Muscle of leg (tissue), 16 donors: ENCODE results near the gene F8. TPM values are rescaled to one million over a fixed set of nuclear protein-coding genes. Genes with fewer than 3 reads are reported as not detected.
A peak's percentile ranks its signal among the peaks of the same experiment; 100 is the strongest.

Experiments used
- DNase-seq: peaks from one replicate; pipeline ENCODE4 v3.0.0; 2013
- H3K27ac ChIP-seq: one replicate; pipeline ENCODE4 v1.5.1; 2013; ENCODE audit warnings: mild to moderate bottlenecking, low read length, control low read depth
- H3K27me3 ChIP-seq: one replicate; pipeline ENCODE4 v1.6.1; 2013; ENCODE audit warnings: low read length; ENCODE audit not compliant: control insufficient read depth, insufficient read depth
- H3K36me3 ChIP-seq: one replicate; pipeline ENCODE4 v1.6.1; 2013; ENCODE audit warnings: low read length; ENCODE audit not compliant: control insufficient read depth, insufficient read depth
- H3K4me1 ChIP-seq: one replicate; pipeline ENCODE4 v1.6.1; 2013; ENCODE audit warnings: low read length; ENCODE audit not compliant: control insufficient read depth, insufficient read depth
- H3K4me3 ChIP-seq: one replicate; pipeline ENCODE4 v1.5.1; 2013; ENCODE audit warnings: low read length, control low read depth
- H3K9me3 ChIP-seq: replicated peaks from 2 replicates; pipeline ENCODE4 v1.6.1; 2013; ENCODE audit warnings: low read depth, low read length; ENCODE audit not compliant: control insufficient read depth
- WGBS: methylation state at CpG from one replicate; pipeline ENCODE4 v1.1.5; 2013; ENCODE audit warnings: missing lambda C conversion rate; ENCODE audit not compliant: insufficient coverage; 5-methylcytosine and 5-hydroxymethylcytosine counted together
- long read RNA-seq, 11 donors: transcript quantifications; one replicate each; lab custom pipeline, GENCODE V29; 2026
- polyA plus RNA-seq, 8 donors: library from polyadenylated mRNA; unstranded; fragments of 120-200 nt; gene quantifications; one replicate each; pipeline versions ENCODE4 v1.2.1 to v1.2.3, GENCODE V29; 2013; ENCODE audit warnings: inconsistent platforms in 1 of 8, low replicate concordance in 1 of 8; ENCODE audit not compliant: insufficient read length in 8 of 8, insufficient read depth in 1 of 8
- total RNA-seq: library from RNA; stranded (reverse); fragments of 120-200 nt; gene quantifications from one replicate; pipeline ENCODE4 v1.2.4, GENCODE V29; 2013

F8 gene
- 6.4 TPM for total RNA-seq
- polyA plus RNA-seq: 1 to 10 TPM; 3.6 to 7.0 (median 4.7) TPM
- long read RNA-seq, donor 1: 0 reads
- long read RNA-seq, donor 2: 0 reads
- long read RNA-seq, donor 3: 0 reads
- long read RNA-seq, donor 4, partial matches to known transcripts: 91 of 140 reads
- long read RNA-seq, donor 4, other reads (novel, unspliced or antisense): 48 of 140 reads
- long read RNA-seq, donor 5: 0 reads
- long read RNA-seq, donor 6, partial matches to known transcripts: 15 of 16 reads
- long read RNA-seq, donor 6, other reads (novel, unspliced or antisense): 0 of 16 reads
- long read RNA-seq, donor 7: 0 reads
- long read RNA-seq, donor 8: 0 reads
- long read RNA-seq, donor 9, partial matches to known transcripts: 181 of 181 reads
- long read RNA-seq, donor 9, other reads (novel, unspliced or antisense): 0 of 181 reads
- long read RNA-seq, donor 10: 0 reads
- long read RNA-seq, donor 11: 0 reads

GRCh38 chrX:155022585-155022984, at the start of gene F8:
F8 (minus strand) TSS chrX:155022723; CDS start chrX:155022552, 171 bp downstream.
- no peak for DNase-seq
- WGBS: no CpG with 5 or more reads among the region's 1 CpG
- H3K4me1 ChIP-seq: no peaks in the 10 kb centered on the region
- H3K36me3 ChIP-seq: no peaks in the 10 kb centered on the region
- no peak within 1 kb of the TSS for H3K27ac ChIP-seq
- H3K4me3 ChIP-seq: no peak within 1 kb of the TSS
- no peaks in the 10 kb centered on the region for H3K27me3 ChIP-seq
- no peaks in the 10 kb centered on the region for H3K9me3 ChIP-seq

- peaks cover 5% of the 10 kb centered on the region for H3K36me3 ChIP-seq
- H3K4me1 ChIP-seq: no peaks in the 10 kb centered on the region
- H3K9me3 ChIP-seq: no peaks in the 10 kb centered on the region
- no peaks in the 10 kb centered on the region for H3K27me3 ChIP-seq
- 44% methylated on average over 22 of the region's 25 CpGs for WGBS
- DNase-seq: peak; percentile 30
- peak overlapping the region; percentile 89 for H3K27ac ChIP-seq
- H3K4me3 ChIP-seq: peak overlapping the region; percentile 60
Observed at GRCh38 chrX:155071694-155072280, 49.3 kb upstream of the F8 start.

DNA sequence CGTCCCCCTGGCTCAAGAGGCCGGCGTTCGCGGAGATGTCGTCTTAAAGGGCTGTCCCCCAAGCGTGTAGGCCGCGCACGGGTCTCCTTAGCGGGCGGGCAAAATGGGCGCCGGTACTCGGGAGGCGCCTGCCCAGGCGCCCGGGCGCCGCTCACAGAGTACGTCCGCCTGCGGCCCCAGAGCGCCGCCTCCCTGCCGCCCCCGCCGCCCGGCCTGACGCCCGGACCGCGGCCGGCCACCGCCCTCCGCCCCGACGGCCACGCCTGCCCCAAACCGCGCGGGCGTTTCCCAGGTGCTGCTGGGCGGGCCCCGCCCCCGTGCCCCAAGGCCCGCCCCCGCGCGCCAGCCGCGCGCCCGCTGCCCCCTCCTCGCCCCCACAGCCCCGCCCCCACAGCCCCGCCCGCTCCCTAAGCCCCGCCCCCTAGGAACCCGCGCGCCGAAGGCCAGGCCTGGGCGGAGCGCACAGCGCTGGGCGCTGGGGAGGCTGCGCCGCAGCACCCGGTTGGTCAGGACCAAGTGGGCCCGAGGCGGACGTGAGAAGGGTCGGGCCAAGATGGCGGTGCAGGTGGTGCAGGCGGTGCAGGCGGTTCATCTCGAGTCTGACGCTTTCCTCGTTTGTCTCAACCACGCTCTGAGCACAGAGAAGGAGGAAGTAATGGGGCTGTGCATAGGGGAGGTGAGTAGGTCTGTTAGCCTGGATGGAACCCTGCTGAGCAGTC, 48.6 kb upstream of the F8 start, which contains the start of the genes BRCC3, CMC4 and MTCP1:
TSS of gene BRCC3 (plus strand) at position 534 of the 719 bp plus-strand sequence. CDS start at position 554, 20 bp downstream.
TSS of gene CMC4 (minus strand) at position 162 of the 719 bp plus-strand sequence. CDS start 7,113 bp downstream, outside the sequence.
TSS of gene MTCP1 (minus strand) at position 162 of the 719 bp plus-strand sequence. CDS start 5,126 bp downstream, outside the sequence.
- H3K4me1 ChIP-seq: no peaks in the 10 kb centered on the region
- peak within 1 kb of the TSS; percentile 90 for H3K27ac ChIP-seq
- H3K27me3 ChIP-seq: no peaks in the 10 kb centered on the region
- peak; percentile 87 for DNase-seq
- 27% methylated on average over 68 of the region's 81 CpGs for WGBS
- peak within 1 kb of the TSS; percentile 73 for H3K4me3 ChIP-seq
- H3K9me3 ChIP-seq: no peaks in the 10 kb centered on the region
- H3K36me3 ChIP-seq: peaks cover 5% of the 10 kb centered on the region

DNA sequence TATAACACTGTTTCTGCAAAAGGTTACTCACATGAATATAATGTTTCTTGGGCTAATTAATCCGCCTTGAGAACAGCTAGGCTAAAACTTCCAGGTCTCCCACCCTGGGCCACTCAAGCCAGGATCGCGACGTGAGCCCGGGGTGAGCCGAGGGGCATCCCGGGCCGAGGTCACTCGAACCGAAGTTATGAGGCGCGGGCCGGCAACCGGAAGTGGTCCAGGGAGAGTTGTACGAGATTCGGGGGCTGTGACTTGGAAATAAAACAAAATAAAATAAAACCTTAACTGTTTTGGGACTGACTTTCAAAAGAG, 48.1 kb upstream of the F8 start:
- H3K27me3 ChIP-seq: no peaks in the 10 kb centered on the region
- 26% methylated on average over 10 of the region's 16 CpGs for WGBS
- H3K27ac ChIP-seq: peak overlapping the region; percentile 90
- peaks cover under 1% of the 10 kb centered on the region for H3K36me3 ChIP-seq
- H3K9me3 ChIP-seq: no peaks in the 10 kb centered on the region
- H3K4me1 ChIP-seq: no peaks in the 10 kb centered on the region
- peak overlapping the region; percentile 73 for H3K4me3 ChIP-seq
- DNase-seq: no peak

GRCh38 chrX:155070038-155070437, 47.5 kb upstream of the F8 start:
- no peak for DNase-seq
- H3K4me1 ChIP-seq: no peaks in the 10 kb centered on the region
- peak overlapping the region; percentile 73 for H3K4me3 ChIP-seq
- H3K9me3 ChIP-seq: no peaks in the 10 kb centered on the region
- peak overlapping the region; percentile 90 for H3K27ac ChIP-seq
- WGBS: no CpG with 5 or more reads among the region's 12 CpGs
- no peaks in the 10 kb centered on the region for H3K27me3 ChIP-seq
- no peaks in the 10 kb centered on the region for H3K36me3 ChIP-seq

GRCh38 chrX:155069414-155069813, 46.9 kb upstream of the F8 start:
- Histone ChIP-seq H3K4me3 (no peak overlapping the region), H3K4me1 (no peaks in the 10 kb centered on the region), H3K27ac (no peak overlapping the region), H3K9me3 (no peaks in the 10 kb centered on the region), H3K27me3 (no peaks in the 10 kb centered on the region), H3K36me3 (no peaks in the 10 kb centered on the region)
- DNase-seq: no peak
- WGBS: no CpG with 5 or more reads among the region's 1 CpG

DNA sequence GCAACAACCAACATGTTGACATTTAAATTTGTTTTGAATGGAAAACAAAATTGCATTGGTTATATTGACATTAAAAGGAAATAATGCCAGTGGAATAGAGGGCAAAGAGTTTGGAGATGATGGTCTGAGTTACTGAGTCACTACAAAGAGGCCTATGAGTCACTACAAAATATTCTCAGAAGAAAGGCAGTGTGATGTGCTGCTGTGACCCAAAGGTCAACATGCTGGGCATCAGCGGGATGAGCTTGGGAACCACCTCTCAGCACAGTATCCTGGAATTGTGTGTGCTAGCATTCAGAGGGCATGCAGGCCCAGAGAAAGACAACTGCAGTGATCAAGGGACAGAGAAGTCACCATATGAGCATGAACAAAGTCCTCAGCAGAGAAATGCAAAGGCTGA, 45.6 kb upstream of the F8 start:
- H3K4me1 ChIP-seq: no peaks in the 10 kb centered on the region
- no peaks in the 10 kb centered on the region for H3K9me3 ChIP-seq
- H3K4me3 ChIP-seq: no peak overlapping the region
- no peak overlapping the region for H3K27ac ChIP-seq
- DNase-seq: no peak
- H3K27me3 ChIP-seq: no peaks in the 10 kb centered on the region
- WGBS: no CpG with 5 or more reads among the region's 1 CpG
- H3K36me3 ChIP-seq: no peaks in the 10 kb centered on the region

GRCh38 chrX:155065035-155065734, 42.7 kb upstream of the F8 start:
- peaks cover 2% of the 10 kb centered on the region for H3K36me3 ChIP-seq
- DNase-seq: no peak
- H3K4me1 ChIP-seq: no peaks in the 10 kb centered on the region
- H3K27ac ChIP-seq: no peak overlapping the region
- WGBS: 85% methylated on average over 5 of the region's 8 CpGs
- H3K27me3 ChIP-seq: no peaks in the 10 kb centered on the region
- no peaks in the 10 kb centered on the region for H3K9me3 ChIP-seq
- H3K4me3 ChIP-seq: no peak overlapping the region

GRCh38 chrX:155061760-155062159, 39.2 kb upstream of the F8 start:
- peak; percentile 39 for DNase-seq
- H3K36me3 ChIP-seq: peaks cover 2% of the 10 kb centered on the region
- H3K27ac ChIP-seq: no peak overlapping the region
- H3K4me3 ChIP-seq: no peak overlapping the region
- WGBS: 70% methylated on average over 2 of the region's 4 CpGs
- no peaks in the 10 kb centered on the region for H3K9me3 ChIP-seq
- no peaks in the 10 kb centered on the region for H3K27me3 ChIP-seq
- peaks cover 9% of the 10 kb centered on the region for H3K4me1 ChIP-seq
